ENCODE results near the gene LRRC7. TPM values are rescaled to one million over a fixed set of nuclear protein-coding genes. Genes with fewer than 3 reads are reported as not detected.

The LRRC7 gene
- total and polyA plus RNA-seq, 9 donors: 0.01 to 0.45 (median 0.13) TPM; not detected in 4

DNA sequence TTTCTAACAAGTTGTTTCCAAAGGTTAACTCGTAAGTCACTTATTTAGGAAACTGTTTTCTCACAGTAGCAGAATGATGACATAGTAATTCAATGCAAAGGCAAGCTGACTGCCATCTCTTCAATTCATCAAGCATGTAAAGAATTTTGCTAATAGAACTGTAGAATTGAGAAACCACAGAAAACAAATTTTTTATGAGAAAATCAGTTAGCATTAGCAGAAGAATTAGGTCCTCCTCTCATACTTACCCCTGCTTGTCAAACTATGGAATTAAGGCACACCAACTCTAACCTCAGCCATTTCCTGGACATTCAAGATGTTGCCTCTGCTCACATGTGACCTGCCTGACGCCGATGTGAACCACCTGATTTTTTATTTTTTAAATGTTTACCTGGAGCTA is 522.4 kb downstream of the LRRC7 start:
- intact Hi-C loops (cut with DNase I): no loop called here
- H3K36me3 ChIP-seq: no peaks in the 10 kb centered on the region
- TF ChIP-seq, protein P1, sequence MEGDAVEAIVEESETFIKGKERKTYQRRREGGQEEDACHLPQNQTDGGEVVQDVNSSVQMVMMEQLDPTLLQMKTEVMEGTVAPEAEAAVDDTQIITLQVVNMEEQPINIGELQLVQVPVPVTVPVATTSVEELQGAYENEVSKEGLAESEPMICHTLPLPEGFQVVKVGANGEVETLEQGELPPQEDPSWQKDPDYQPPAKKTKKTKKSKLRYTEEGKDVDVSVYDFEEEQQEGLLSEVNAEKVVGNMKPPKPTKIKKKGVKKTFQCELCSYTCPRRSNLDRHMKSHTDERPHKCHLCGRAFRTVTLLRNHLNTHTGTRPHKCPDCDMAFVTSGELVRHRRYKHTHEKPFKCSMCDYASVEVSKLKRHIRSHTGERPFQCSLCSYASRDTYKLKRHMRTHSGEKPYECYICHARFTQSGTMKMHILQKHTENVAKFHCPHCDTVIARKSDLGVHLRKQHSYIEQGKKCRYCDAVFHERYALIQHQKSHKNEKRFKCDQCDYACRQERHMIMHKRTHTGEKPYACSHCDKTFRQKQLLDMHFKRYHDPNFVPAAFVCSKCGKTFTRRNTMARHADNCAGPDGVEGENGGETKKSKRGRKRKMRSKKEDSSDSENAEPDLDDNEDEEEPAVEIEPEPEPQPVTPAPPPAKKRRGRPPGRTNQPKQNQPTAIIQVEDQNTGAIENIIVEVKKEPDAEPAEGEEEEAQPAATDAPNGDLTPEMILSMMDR (IDR thresholded peaks at IDR 0.05): no peak
- no peak for TF ChIP-seq POLR2A (IDR thresholded peaks at IDR 0.05)
- no peak for TF ChIP-seq EP300 (IDR thresholded peaks at IDR 0.05)

DNA sequence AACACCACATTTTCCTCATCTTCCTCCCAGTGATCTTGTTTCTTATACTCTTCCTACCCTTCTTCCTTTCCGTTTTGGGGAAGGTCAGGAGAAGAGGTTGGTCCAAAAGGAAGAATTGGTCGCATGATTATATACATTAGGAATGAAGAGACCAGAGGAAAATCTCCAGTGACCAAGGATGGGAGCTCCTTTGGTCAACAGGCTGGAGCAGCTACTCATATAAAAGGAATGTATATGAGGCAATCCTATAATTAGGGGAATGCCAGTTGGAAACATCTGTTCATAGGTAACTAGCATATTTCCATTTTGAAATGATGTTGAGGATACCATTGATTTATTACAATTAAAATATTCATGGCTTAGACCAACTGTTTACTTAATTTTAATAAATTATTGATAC is 523.2 kb downstream of the LRRC7 start:
- no peak for DNase-seq
- 88 to 97% (median 89%) methylated on average over 2 of the region's 2 CpGs for WGBS, 3 donors
- intact Hi-C loops (cut with DNase I): no loop called here
- no peaks in the 10 kb centered on the region for H3K36me3 ChIP-seq
- TF ChIP-seq, protein P1 (IDR thresholded peaks at IDR 0.05): no peak
- no peak for TF ChIP-seq POLR2A (IDR thresholded peaks at IDR 0.05)
- TF ChIP-seq EP300 (IDR thresholded peaks at IDR 0.05): no peak
- H3K4me1 ChIP-seq (ENCODE audit: insufficient read depth): no peaks in the 10 kb centered on the region
- H3K27me3 ChIP-seq: no peaks in the 10 kb centered on the region
- no peak overlapping the region for H3K4me3 ChIP-seq
- H3K27ac ChIP-seq: no peak overlapping the region
- no peaks in the 10 kb centered on the region for H3K9me3 ChIP-seq

More for the DNA sequence above, 522.4 kb downstream of the LRRC7 start:
- Histone ChIP-seq H3K9me3 (no peaks in the 10 kb centered on the region), H3K27ac (no peak overlapping the region), H3K4me3 (no peak overlapping the region), H3K27me3 (no peaks in the 10 kb centered on the region), H3K4me1 (ENCODE audit: insufficient read depth) (no peaks in the 10 kb centered on the region)
- DNase-seq: no peak
- WGBS, 3 donors: 87 to 93% (median 91%) methylated on average over 3 of the region's 3 CpGs

GRCh38 chr1:70091811-70092210 is 524.1 kb downstream of the LRRC7 start:
- H3K9me3 ChIP-seq: no peaks in the 10 kb centered on the region
- TF ChIP-seq, protein P1 (IDR thresholded peaks at IDR 0.05): no peak
- no peak for TF ChIP-seq POLR2A (IDR thresholded peaks at IDR 0.05)
- TF ChIP-seq EP300 (IDR thresholded peaks at IDR 0.05): no peak
- intact Hi-C loops (cut with DNase I): no loop called here
- no peak overlapping the region for H3K27ac ChIP-seq
- H3K36me3 ChIP-seq: no peaks in the 10 kb centered on the region
- H3K27me3 ChIP-seq: no peaks in the 10 kb centered on the region
- DNase-seq: no peak
- no peaks in the 10 kb centered on the region for H3K4me1 ChIP-seq (ENCODE audit: insufficient read depth)
- H3K4me3 ChIP-seq: no peak overlapping the region

DNA sequence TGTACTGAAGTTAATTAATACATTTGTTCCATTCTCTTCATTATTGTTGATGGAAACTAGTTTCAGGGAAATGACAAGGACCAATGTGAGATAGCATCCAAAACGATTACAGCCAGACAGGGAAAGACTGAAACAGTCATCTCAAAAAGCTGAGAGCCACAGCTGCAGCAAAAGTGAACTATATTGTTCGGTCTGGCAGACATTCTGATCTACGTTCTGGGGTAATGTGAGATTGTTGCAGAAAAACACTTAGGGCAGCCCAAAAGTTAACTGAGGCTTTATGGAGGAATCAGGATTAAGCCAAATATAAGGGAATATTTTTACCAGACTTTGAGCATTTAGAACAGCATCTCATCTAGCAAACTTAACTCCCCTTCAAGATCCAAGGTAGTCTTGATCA is 524.8 kb downstream of the LRRC7 start:
- Histone ChIP-seq H3K4me3 (no peak overlapping the region), H3K36me3 (no peaks in the 10 kb centered on the region), H3K9me3 (no peaks in the 10 kb centered on the region), H3K27me3 (no peaks in the 10 kb centered on the region), H3K27ac (no peak overlapping the region), H3K4me1 (ENCODE audit: insufficient read depth) (no peaks in the 10 kb centered on the region)
- intact Hi-C loops (cut with DNase I): no loop called here
- 58 to 76% (median 68%) methylated on average over 3 of the region's 3 CpGs for WGBS, 3 donors
- DNase-seq: no peak
- TF ChIP-seq EP300 (IDR thresholded peaks at IDR 0.05) (no peak), POLR2A (IDR thresholded peaks at IDR 0.05) (no peak)
- TF ChIP-seq, protein P1 (IDR thresholded peaks at IDR 0.05): no peak

All from ovary (tissue), 9 donors.